HEK293T (cell line): Measurements from ENCODE around the gene TRAF3.

Source experiments
- BHLHE40 ChIP-seq: fragments of 450-650 bp; IDR thresholded peaks from 2 replicates; pipeline ENCODE4 v1.6.1; 2016; ENCODE audit warnings: mild to moderate bottlenecking, moderate library complexity, borderline replicate concordance
- CTBP1 ChIP-seq: fragments of 450-650 bp; IDR thresholded peaks from 2 replicates; pipeline ENCODE4 v1.6.1; 2016; ENCODE audit warnings: borderline replicate concordance
- ELF4 ChIP-seq: fragments of 450-650 bp; IDR thresholded peaks from 2 replicates; pipeline ENCODE4 v1.6.1; 2017; ENCODE audit warnings: antibody characterized with exemption
- FOXA1 ChIP-seq: fragments of 450-650 bp; IDR thresholded peaks from 2 replicates; pipeline ENCODE4 v1.6.1; 2016; ENCODE audit warnings: mild to moderate bottlenecking
- FOXK2 ChIP-seq: fragments of 450-650 bp; IDR thresholded peaks from 2 replicates; pipeline ENCODE4 v1.6.1; 2016; ENCODE audit warnings: mild to moderate bottlenecking
- FOXM1 ChIP-seq: fragments of 450-650 bp; IDR thresholded peaks from 2 replicates; pipeline ENCODE4 v1.6.1; 2017; ENCODE audit warnings: mild to moderate bottlenecking, borderline replicate concordance
- HDGF ChIP-seq: fragments of 450-650 bp; IDR thresholded peaks from 2 replicates; pipeline ENCODE4 v1.6.1; 2017; ENCODE audit warnings: antibody characterized with exemption, borderline replicate concordance
- LEF1 ChIP-seq: fragments of 450-650 bp; IDR thresholded peaks from 2 replicates; pipeline ENCODE4 v1.6.1; 2017; ENCODE audit warnings: mild to moderate bottlenecking, borderline replicate concordance
- NFRKB ChIP-seq: fragments of 450-650 bp; IDR thresholded peaks from 2 replicates; pipeline ENCODE4 v1.6.1; 2016; ENCODE audit warnings: mild to moderate bottlenecking, moderate library complexity
- SP1 ChIP-seq: fragments of 450-650 bp; IDR thresholded peaks from 2 replicates; pipeline ENCODE4 v1.6.1; 2017
- SUZ12 ChIP-seq: fragments of 450-650 bp; IDR thresholded peaks from 2 replicates; pipeline ENCODE4 v1.6.1; 2016; ENCODE audit warnings: mild to moderate bottlenecking
- TARDBP ChIP-seq: fragments of 450-650 bp; IDR thresholded peaks from 2 replicates; pipeline ENCODE4 v1.6.1; 2016
- TF ChIP-seq, protein P1 (sequence below): fragments of 450-650 bp; IDR thresholded peaks from 2 replicates; pipeline ENCODE4 v1.6.1; 2016

DNA sequence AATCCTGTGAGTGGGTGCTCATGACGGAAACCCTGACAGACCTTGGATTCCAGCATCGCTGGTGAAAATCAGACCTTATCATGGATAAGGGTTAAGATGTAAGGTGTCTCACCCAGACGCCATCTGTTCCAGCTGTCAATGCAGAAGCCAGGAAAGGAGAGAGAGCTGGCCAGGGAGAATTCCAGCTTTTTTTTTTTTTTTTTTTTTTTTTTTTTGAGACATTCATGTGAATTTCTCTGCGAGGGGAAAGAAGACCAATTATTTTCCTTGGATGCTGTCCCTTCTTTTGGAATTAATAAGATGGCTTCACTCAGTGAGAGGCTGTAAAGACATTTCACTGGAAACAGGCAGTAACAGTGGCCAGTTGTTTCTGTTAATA lies 1.8 kb downstream of the TRAF3 start:
- TF ChIP-seq TARDBP (no peak), SP1 (no peak), LEF1 (no peak), SUZ12 (no peak), HDGF (no peak), FOXA1 (no peak), BHLHE40 (no peak), NFRKB (no peak), FOXM1 (no peak), ELF4 (no peak), FOXK2 (no peak), CTBP1 (no peak)
- TF ChIP-seq, protein P1, sequence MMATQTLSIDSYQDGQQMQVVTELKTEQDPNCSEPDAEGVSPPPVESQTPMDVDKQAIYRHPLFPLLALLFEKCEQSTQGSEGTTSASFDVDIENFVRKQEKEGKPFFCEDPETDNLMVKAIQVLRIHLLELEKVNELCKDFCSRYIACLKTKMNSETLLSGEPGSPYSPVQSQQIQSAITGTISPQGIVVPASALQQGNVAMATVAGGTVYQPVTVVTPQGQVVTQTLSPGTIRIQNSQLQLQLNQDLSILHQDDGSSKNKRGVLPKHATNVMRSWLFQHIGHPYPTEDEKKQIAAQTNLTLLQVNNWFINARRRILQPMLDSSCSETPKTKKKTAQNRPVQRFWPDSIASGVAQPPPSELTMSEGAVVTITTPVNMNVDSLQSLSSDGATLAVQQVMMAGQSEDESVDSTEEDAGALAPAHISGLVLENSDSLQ, result no peak
